B cell (primary cell): ENCODE data around the gene SMIM13. TPM values are rescaled to one million over a fixed set of nuclear protein-coding genes. Genes with fewer than 3 reads are reported as not detected.

Experiments
- ATAC-seq: fragments of 200-7000 bp; cut with Tn5 transposase; one replicate; pipeline ENCODE4 v1.10.0; 2021; ENCODE audit warnings: low read depth, mild to moderate bottlenecking, moderate number of reproducible peaks, moderate library complexity
- CTCF ChIA-PET: fragments of 350-600 bp; sonication (Branson Sonifier 250); formaldehyde crosslinking; loops from one replicate; lab custom pipeline; 2021; ENCODE audit warnings: antibody characterized with exemption, inconsistent platforms; lab: Charles Lee
- POLR2A ChIA-PET: fragments of 350-600 bp; sonication (Branson Sonifier 250); formaldehyde crosslinking; loops from one replicate; lab custom pipeline; 2021; ENCODE audit warnings: antibody characterized with exemption; lab: Charles Lee
- DNase-seq: peaks from one replicate; pipeline ENCODE4 v3.0.0; 2013
- H2AFZ ChIP-seq: 2 replicates; pipeline ENCODE4 v1.6.1; 2012; ENCODE audit warnings: mild to moderate bottlenecking, low read depth, low read length; ENCODE audit not compliant: insufficient read depth, poor library complexity, severe bottlenecking
- H3K27ac ChIP-seq, 2 donors: 1 replicate in 1 of 2; 2 replicates in 1 of 2; pipeline ENCODE4 v1.5.1; 2012 to 2013; ENCODE audit warnings: low read length in 2 of 2, mild to moderate bottlenecking in 2 of 2, moderate library complexity in 1 of 2
- H3K27me3 ChIP-seq, 4 experiments: fragments of 200-600 bp in 1 of 4; sonication (generic) in 1 of 4; replicated peaks in 1 of 4; 1 replicate in 2 of 4; 2 replicates in 2 of 4; pipeline versions ENCODE4 v1.6.1 to v1.7.0; 2013 to 2016; ENCODE audit warnings: low read length in 3 of 4, mild to moderate bottlenecking in 2 of 4, mixed read lengths in 1 of 4, moderate library complexity in 1 of 4; ENCODE audit not compliant: insufficient read depth in 4 of 4, control insufficient read depth in 3 of 4; ENCODE audit errors: control extremely low read depth in 1 of 4
- H3K36me3 ChIP-seq, 2 experiments: replicated peaks in 1 of 2; 1 replicate in 1 of 2; 2 replicates in 1 of 2; pipeline versions ENCODE4 v1.6.1 to v1.7.1; 2013; ENCODE audit warnings: low read length in 1 of 2; ENCODE audit not compliant: insufficient read depth in 2 of 2, control insufficient read depth in 1 of 2; ENCODE audit errors: control extremely low read depth in 1 of 2, extremely low read depth in 1 of 2
- H3K4me1 ChIP-seq, 2 donors: fragments of 200-600 bp in 1 of 2; sonication (generic) in 1 of 2; 1 replicate in 1 of 2; 2 replicates in 1 of 2; pipeline versions ENCODE4 v1.5.1 to v1.6.1; 2013 to 2017; ENCODE audit warnings: low read length in 2 of 2; ENCODE audit not compliant: control insufficient read depth in 2 of 2, insufficient read depth in 2 of 2
- H3K4me2 ChIP-seq: replicated peaks from 2 replicates; pipeline ENCODE3; 2012; ENCODE audit warnings: mild to moderate bottlenecking, low read depth, low read length; ENCODE audit not compliant: poor library complexity, severe bottlenecking
- H3K4me3 ChIP-seq, 5 experiments: fragments of 200-600 bp in 1 of 5; sonication (generic) in 1 of 5; 1 replicate in 3 of 5; 2 replicates in 2 of 5; pipeline versions ENCODE4 v1.5.1 to v1.7.0; 2011 to 2016; ENCODE audit warnings: low read length in 4 of 5, mild to moderate bottlenecking in 4 of 5, low read depth in 2 of 5, control low read depth in 1 of 5, moderate library complexity in 1 of 5; ENCODE audit not compliant: insufficient read depth in 1 of 5; ENCODE audit errors: control extremely low read depth in 1 of 5, extremely low read depth in 1 of 5
- H3K79me2 ChIP-seq: fragments of 200-600 bp; sonication (generic); one replicate; pipeline ENCODE4 v1.6.0; 2016; ENCODE audit warnings: low read length; ENCODE audit not compliant: control insufficient read depth, insufficient read depth
- H3K9ac ChIP-seq: fragments of 200-600 bp; sonication (generic); 2 replicates; pipeline ENCODE4 v1.6.1; 2017; ENCODE audit warnings: mild to moderate bottlenecking, low read length, moderate library complexity
- H3K9me3 ChIP-seq, 3 donors: one replicate each; pipeline versions ENCODE4 v1.6.1 to v1.7.1; 2013; ENCODE audit warnings: low read length in 2 of 3; ENCODE audit not compliant: control insufficient read depth in 2 of 3, insufficient read depth in 1 of 3; ENCODE audit errors: control extremely low read depth in 1 of 3
- H4K20me1 ChIP-seq: 2 replicates; pipeline ENCODE4 v1.6.0; 2012; ENCODE audit warnings: mild to moderate bottlenecking, low read length; ENCODE audit not compliant: insufficient read depth, control insufficient read depth, poor library complexity, severe bottlenecking
- H3K27ac Mint-ChIP-seq: one replicate; pipeline ENCODE4 v1.8.0; 2021; ENCODE audit warnings: mixed read lengths
- H3K27me3 Mint-ChIP-seq: one replicate; pipeline ENCODE4 v1.8.0; 2021; ENCODE audit warnings: mixed read lengths
- H3K4me1 Mint-ChIP-seq: one replicate; pipeline ENCODE4 v1.8.0; 2021; ENCODE audit warnings: mixed read lengths
- H3K4me3 Mint-ChIP-seq: one replicate; pipeline ENCODE4 v1.8.0; 2021; ENCODE audit warnings: mixed read lengths
- H3K9me3 Mint-ChIP-seq: one replicate; pipeline ENCODE4 v1.8.0; 2022; ENCODE audit warnings: mixed read lengths; ENCODE audit not compliant: insufficient read depth
- CTCF ChIP-seq: fragments of 200-600 bp; IDR thresholded peaks from one replicate; pipeline ENCODE4 v1.8.0; 2022; ENCODE audit warnings: antibody characterized with exemption, mild to moderate bottlenecking
- EZH2 ChIP-seq: IDR thresholded peaks from 2 replicates; pipeline ENCODE4 v1.6.1; 2012; ENCODE audit warnings: borderline replicate concordance, low read depth, mild to moderate bottlenecking, moderate library complexity, low read length; ENCODE audit not compliant: insufficient read depth, poor library complexity, severe bottlenecking
- WGBS: methylation state at CpG from one replicate; pipeline ENCODE4 v1.1.5; 2013; ENCODE audit warnings: missing lambda C conversion rate; ENCODE audit not compliant: insufficient coverage; 5-methylcytosine and 5-hydroxymethylcytosine counted together
- intact Hi-C: fragments of 100-400 bp; cut with micrococcal nuclease; formaldehyde crosslinking; loops from one replicate; pipeline ENCODE4 v1.10.0; 2022
- polyA plus RNA-seq: library from polyadenylated mRNA; depleted of rRNA; stranded (reverse); fragments of >200 nt; gene quantifications from 2 replicates; pipeline ENCODE4 v1.2.3, GENCODE V29; 2012
- total RNA-seq, 2 donors: library from RNA; stranded (reverse); fragments of 120-200 nt in 1 of 2; gene quantifications; 1 replicate in 1 of 2; 2 replicates in 1 of 2; pipeline versions ENCODE4 v1.2.3 to v1.2.4, GENCODE V29; 2013 to 2022

The SMIM13 gene
- total and polyA plus RNA-seq, 2 donors (not counting 1 experiment from before 2014, with no cell fraction given): 2.1 to 5.5 TPM

GRCh38 chr6:11069760-11070159 is 23.9 kb upstream of the SMIM13 start:
- POLR2A ChIA-PET: no interaction called here

GRCh38 chr6:11072101-11072500 is 21.5 kb upstream of the SMIM13 start:
- WGBS: 100% methylated on average over 2 of the region's 4 CpGs
- Histone ChIP-seq H3K4me3 (no peak overlapping the region), H3K4me1 (no peaks in the 10 kb centered on the region), H3K9me3 (no peaks in the 10 kb centered on the region), H4K20me1 (no peaks in the 10 kb centered on the region), H3K79me2 (no peaks in the 10 kb centered on the region), H3K36me3 (no peaks in the 10 kb centered on the region), H2AFZ (no peak overlapping the region), H3K27ac (no peak overlapping the region), H3K4me2 (no peak overlapping the region), H3K9ac (no peak overlapping the region), H3K27me3 (no peaks in the 10 kb centered on the region)
- Mint-ChIP-seq H3K27me3 (no peaks in the 10 kb centered on the region), H3K9me3 (no peaks in the 10 kb centered on the region), H3K27ac (no peak overlapping the region), H3K4me3 (no peak overlapping the region), H3K4me1 (no peaks in the 10 kb centered on the region)
- ChIA-PET POLR2A (no interaction called here), CTCF (interaction anchor here (0.7 to 5.0 kb wide), 4 partner anchors 35 to 423 kb away, joined by 3 to 42 read pairs (median 7); no protein-coding TSS in a partner anchor)
- no peak for TF ChIP-seq EZH2
- intact Hi-C loops: no loop called here
- ATAC-seq (no peak), DNase-seq (no peak)

More at GRCh38 chr6:11069760-11070159, 23.9 kb upstream of the SMIM13 start:
- Mint-ChIP-seq H3K4me1 (no peaks in the 10 kb centered on the region), H3K27ac (no peak overlapping the region), H3K27me3 (peaks cover 3% of the 10 kb centered on the region), H3K4me3 (no peak overlapping the region), H3K9me3 (no peaks in the 10 kb centered on the region)
- H3K27ac ChIP-seq: no peak overlapping the region
- no peak overlapping the region for H3K4me3 ChIP-seq
- H3K4me2 ChIP-seq: no peak overlapping the region
- no CpG with 5 or more reads among the region's 2 CpGs for WGBS
- H3K27me3 ChIP-seq: no peaks in the 10 kb centered on the region
- no peaks in the 10 kb centered on the region for H3K9me3 ChIP-seq
- no peaks in the 10 kb centered on the region for H4K20me1 ChIP-seq
- ATAC-seq (no peak), DNase-seq (no peak)
- H2AFZ ChIP-seq: no peak overlapping the region
- H3K4me1 ChIP-seq: no peaks in the 10 kb centered on the region
- intact Hi-C loops: loop anchor here (1.0 to 5.0 kb wide), 2 partner anchors 115 to 267 kb away; no protein-coding TSS in a partner anchor
- no peaks in the 10 kb centered on the region for H3K36me3 ChIP-seq
- TF ChIP-seq EZH2 (no peak), CTCF (no peak)
- H3K79me2 ChIP-seq: no peaks in the 10 kb centered on the region
- CTCF ChIA-PET: interaction anchor here (0.8 to 5.0 kb wide), 9 partner anchors 15 to 589 kb away, joined by 3 to 60 read pairs (median 5); no protein-coding TSS in a partner anchor
- no peak overlapping the region for H3K9ac ChIP-seq
